Fibroblast of skin of left quadriceps (primary cell): ENCODE data around the gene RAB4A.

Experiments
- DNase-seq, 2 experiments: peaks; one replicate each; pipeline ENCODE4 v3.0.0-alpha.2; 2013; ENCODE audit warnings: low read depth in 2 of 2

The RAB4A gene

GRCh38 chr1:229244091-229244490 is 26.8 kb upstream of the RAB4A start:
- DNase-seq, result no peak

GRCh38 chr1:229247871-229248270 is 23.0 kb upstream of the RAB4A start:
- DNase-seq, result no peak

GRCh38 chr1:229248821-229249817 is 21.8 kb upstream of the RAB4A start:
- no peak for DNase-seq

GRCh38 chr1:229249854-229250644 is 20.9 kb upstream of the RAB4A start:
- no peak for DNase-seq

DNA sequence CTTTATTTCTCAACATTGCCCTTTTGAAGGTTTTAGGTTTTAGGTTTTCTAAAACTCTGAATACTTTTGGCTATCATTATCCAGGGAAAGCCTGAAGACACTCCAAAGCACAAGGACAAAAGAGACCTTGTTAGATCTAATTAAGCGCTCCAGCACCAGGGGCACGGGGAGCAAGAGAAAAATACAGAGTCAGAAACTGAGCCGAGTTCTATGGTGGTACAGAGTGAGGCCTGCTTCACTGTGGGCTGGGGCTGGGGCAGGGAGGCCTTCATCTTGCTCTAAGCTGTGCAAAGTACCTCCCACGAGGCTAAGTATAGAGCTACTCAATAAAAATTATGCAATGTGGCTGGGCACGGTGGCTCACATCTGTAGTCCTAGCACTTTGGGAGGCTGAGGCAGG is 19.7 kb upstream of the RAB4A start:
- no peak for DNase-seq

- DNase-seq, result no peak
Measured at GRCh38 chr1:229252228-229252984, 18.5 kb upstream of the RAB4A start.

DNA sequence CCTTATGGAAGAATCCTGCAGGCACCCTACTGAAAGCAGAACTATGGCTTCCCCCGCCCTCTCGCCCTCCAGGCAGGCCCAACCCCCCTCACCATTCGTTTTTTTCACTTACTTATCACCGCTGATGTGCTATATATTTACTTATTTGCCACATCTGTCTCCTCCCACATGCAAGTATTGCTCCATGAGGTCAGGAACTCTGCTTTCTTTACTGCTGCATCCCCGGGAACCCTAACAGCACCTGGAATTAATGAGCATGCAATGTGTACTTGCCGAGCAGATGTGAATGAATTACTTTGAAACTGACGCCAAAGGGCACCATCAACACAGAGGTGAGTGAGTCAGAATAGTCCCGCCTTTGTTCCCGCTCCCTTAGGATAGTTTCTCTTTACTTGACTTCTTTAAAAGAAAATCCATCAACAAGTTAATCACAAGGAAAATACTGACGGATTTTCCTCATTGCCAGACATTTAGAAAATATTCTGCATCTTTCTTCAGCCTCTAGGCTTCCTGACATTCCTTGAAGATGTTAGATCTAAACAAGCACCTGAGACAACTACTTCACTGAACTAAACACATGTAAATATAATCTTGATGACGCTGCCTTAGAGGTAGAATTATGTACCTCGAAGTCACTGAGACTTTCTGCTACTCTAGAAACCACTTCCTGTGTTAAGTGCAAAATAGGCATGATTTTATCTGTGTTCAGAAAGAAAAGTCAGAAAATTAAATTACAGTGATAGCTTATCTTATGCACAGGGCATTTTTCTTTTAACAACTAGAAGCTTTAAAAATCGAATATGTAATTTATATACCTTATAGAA is 17.5 kb upstream of the RAB4A start:
- peak; percentile 40 to 44 for DNase-seq

GRCh38 chr1:229254910-229255541 is 15.9 kb upstream of the RAB4A start:
- DNase-seq, result no peak

- peak; percentile 39 to 44 for DNase-seq
Measured at GRCh38 chr1:229258031-229258756, 12.7 kb upstream of the RAB4A start.

DNA sequence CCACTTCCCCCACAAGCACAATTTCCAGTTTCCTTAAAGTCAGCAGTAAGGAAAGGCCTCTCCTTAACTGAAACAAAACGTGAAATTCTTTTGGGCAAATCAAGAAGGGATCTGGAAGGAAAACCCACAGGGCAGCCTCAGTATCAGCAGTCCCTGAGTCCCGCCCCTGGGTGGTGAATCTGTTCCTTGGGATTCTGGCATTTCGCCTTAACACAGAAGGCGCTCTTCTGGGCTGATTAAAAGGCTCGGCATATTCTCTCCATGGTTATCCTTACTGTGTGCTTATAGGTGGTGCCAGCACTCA is 12.2 kb upstream of the RAB4A start:
- DNase-seq, result no peak

- no peak for DNase-seq
Measured at GRCh38 chr1:229260297-229260696, 10.6 kb upstream of the RAB4A start.

DNA sequence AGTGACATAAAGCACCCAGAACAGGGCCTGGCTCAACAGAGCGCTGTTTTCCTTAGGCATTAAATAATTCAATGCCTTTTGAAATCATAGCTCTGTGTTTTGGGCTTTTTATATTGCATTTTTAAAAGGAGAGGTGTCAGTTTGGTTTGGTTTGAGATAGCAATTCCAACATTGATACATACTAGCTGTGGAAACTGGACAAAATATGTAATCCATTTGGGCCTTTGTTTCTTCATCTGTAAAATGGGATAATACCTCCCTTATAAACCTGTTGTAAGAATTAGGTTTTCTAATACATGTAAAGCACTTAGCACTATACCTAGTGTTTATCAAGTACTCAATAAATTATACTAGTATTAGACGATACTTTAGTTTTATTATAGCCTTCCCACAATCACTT is 8.7 kb upstream of the RAB4A start:
- no peak for DNase-seq

DNA sequence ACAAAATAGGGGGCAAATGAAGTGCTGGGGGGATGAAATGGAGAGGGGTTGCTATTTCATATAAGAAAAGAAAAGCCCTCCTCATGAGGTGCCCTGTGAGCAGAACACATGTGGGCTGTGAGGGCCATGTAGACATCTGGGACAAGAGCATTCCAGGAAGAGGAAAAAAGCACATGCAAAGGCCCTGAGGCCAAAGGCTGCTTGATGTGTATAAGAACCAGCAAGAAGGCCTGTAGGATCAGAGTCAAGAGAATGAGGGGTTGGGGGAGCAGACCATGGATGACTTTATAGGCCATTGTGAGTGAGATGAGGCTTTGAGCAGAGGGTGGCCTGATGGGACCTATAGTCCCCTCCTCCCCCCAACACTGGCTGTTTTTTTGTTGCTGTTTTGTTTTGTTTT is 7.7 kb upstream of the RAB4A start:
- no peak for DNase-seq

DNA sequence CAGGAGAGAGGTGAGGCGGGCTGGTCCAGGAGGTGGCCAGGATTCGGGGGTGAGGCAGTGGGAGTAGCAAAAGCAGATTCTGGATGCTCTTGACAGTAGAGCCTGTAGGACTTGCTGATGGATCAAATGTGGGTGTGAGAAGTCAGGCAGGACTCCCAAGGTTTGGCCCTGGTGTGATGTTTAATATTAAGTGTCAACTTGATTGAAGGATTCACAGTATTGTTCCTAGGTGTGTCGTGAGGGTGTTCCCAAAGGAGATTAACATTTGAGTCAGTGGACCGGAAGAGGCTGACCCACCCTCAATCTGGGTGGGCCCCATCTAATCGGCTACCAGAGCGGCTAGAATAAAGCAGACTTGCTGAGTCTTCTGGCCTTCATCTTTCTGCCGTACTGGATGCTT is 6.8 kb upstream of the RAB4A start:
- DNase-seq, result no peak

DNA sequence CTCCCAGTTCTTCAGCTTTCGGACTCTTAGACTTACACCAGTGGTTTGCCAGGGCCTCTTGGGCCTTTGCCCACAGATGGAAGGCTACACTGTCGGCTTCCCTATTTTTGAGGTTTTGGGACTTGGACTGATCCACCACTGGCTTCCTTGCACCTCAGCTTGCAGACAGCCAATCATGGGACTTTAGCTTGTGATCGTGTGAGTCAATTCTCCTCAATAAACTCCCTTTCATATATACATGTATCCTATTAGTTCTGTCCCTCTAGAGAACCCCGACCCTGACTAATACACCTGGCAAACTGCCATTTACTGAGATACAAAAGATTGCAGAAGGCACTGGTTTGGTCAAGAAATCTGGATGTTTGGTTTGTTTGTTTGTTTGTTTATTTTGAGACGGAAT is 6.4 kb upstream of the RAB4A start:
- no peak for DNase-seq

DNA sequence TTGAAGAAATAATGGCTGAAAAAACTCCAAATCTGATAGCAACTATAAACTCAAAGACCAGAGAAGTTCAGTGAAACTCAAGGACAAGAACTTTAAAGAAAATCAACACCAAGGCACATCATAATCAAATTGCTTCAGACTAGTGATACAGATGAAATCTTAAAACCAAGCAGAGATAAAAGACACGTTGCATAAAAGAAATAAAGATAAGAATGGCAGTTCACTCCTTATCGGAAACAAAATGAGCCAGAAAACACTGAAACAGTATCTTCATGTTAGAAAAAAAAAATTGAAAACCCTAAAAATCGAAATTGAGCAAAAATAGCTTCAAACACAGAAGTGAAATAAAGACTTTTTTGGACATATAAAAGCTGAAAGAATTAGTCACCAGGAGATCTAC is 4.6 kb upstream of the RAB4A start:
- no peak for DNase-seq

- DNase-seq, result no peak
Measured at GRCh38 chr1:229266832-229267500, 3.9 kb upstream of the RAB4A start.

DNA sequence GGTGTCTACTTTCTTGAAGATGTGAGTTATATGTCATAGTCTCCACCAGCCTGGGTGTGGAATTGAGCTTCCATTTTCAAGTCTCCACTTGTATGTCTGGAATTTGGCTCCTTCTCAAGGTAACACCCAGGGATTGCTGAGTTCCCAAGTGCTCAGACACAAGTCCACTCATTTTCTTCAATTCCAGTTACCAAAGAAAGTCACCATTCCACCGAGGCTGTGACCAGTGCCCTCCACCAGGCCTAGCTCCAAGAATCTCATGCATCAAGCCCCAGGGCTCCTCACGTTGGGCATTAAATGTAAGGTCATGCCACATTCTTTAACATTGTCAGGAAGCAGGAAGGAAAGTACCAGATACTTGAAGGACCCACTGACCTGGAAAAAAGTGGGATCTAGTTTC is 2.4 kb upstream of the RAB4A start:
- DNase-seq, result no peak

- no peak for DNase-seq
Measured at GRCh38 chr1:229271448-229272159, 693 bp downstream of the RAB4A start.
